ENCODE data around the gene C1QTNF6. TPM values are rescaled to one million over a fixed set of nuclear protein-coding genes. Genes with fewer than 3 reads are reported as not detected.

C1QTNF6 gene
- polyA plus RNA-seq, 1 donor (not counting 4 experiments of a cell fraction or from before 2014, with no cell fraction given), result 17.1 TPM

- no peaks in the 10 kb centered on the region for H3K79me2 ChIP-seq (ENCODE audit: control insufficient read depth, insufficient read depth, low read length)
- H3K9me1 ChIP-seq (ENCODE audit: control insufficient read depth, extremely low read depth, insufficient read depth, low read length), result no peaks in the 10 kb centered on the region
- H3K4me3 ChIP-seq (ENCODE audit: control insufficient read depth in 2 of 3, extremely low read depth in 1 of 3, insufficient read depth in 2 of 3, low read depth in 1 of 3, low read length in 3 of 3), result no peak overlapping the region
- H3K9ac ChIP-seq (ENCODE audit: control insufficient read depth, extremely low read depth, insufficient read depth, low read length), result no peak overlapping the region
- FAIRE-seq (peak; percentile 29), DNase-seq (ENCODE audit: low read depth, low spot score) (no peak)
- no peak overlapping the region for H2AFZ ChIP-seq (ENCODE audit: control insufficient read depth, low read length)
- TF ChIP-seq, protein P1, sequence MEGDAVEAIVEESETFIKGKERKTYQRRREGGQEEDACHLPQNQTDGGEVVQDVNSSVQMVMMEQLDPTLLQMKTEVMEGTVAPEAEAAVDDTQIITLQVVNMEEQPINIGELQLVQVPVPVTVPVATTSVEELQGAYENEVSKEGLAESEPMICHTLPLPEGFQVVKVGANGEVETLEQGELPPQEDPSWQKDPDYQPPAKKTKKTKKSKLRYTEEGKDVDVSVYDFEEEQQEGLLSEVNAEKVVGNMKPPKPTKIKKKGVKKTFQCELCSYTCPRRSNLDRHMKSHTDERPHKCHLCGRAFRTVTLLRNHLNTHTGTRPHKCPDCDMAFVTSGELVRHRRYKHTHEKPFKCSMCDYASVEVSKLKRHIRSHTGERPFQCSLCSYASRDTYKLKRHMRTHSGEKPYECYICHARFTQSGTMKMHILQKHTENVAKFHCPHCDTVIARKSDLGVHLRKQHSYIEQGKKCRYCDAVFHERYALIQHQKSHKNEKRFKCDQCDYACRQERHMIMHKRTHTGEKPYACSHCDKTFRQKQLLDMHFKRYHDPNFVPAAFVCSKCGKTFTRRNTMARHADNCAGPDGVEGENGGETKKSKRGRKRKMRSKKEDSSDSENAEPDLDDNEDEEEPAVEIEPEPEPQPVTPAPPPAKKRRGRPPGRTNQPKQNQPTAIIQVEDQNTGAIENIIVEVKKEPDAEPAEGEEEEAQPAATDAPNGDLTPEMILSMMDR (optimal IDR thresholded peaks at IDR 0.05 in 1 of 3, IDR thresholded peaks at IDR 0.05 in 1 of 3, conservative IDR thresholded peaks at IDR 0.05 in 1 of 3; ENCODE audit: extremely low read depth in 1 of 3, insufficient read depth in 2 of 3, low read length in 3 of 3), result no peak
- TF ChIP-seq EZH2 (IDR thresholded peaks at IDR 0.05; ENCODE audit: low read length), result no peak
- H3K4me2 ChIP-seq (ENCODE audit: control insufficient read depth, extremely low read depth, insufficient read depth, low read depth, low read length), result no peak overlapping the region
- peaks cover 7% of the 10 kb centered on the region for H3K4me1 ChIP-seq (ENCODE audit: control insufficient read depth, extremely low read depth, insufficient read depth, low read length)
- H3K9me3 ChIP-seq (ENCODE audit: control insufficient read depth, low read depth, low read length), result no peaks in the 10 kb centered on the region
- H3K27me3 ChIP-seq (ENCODE audit: control insufficient read depth, extremely low read depth, insufficient read depth, low read length), result no peaks in the 10 kb centered on the region
- no peak overlapping the region for H3K27ac ChIP-seq (ENCODE audit: control insufficient read depth, insufficient read depth, low read length)
- no peaks in the 10 kb centered on the region for H4K20me1 ChIP-seq (ENCODE audit: control insufficient read depth, extremely low read depth, insufficient read depth, low read length)
- dilution Hi-C loops (cut with MboI; ENCODE audit: extremely low pct_ligation_motif_present, low sequenced_read_pairs), result no loop called here
- H3K36me3 ChIP-seq (ENCODE audit: control insufficient read depth in 2 of 2, extremely low read depth in 1 of 2, insufficient read depth in 2 of 2, low read length in 2 of 2), result no peaks in the 10 kb centered on the region
Observed at GRCh38 chr22:37133304-37134018, 54.6 kb downstream of the C1QTNF6 start.

- no peak for FAIRE-seq
- Histone ChIP-seq H3K27me3 (ENCODE audit: control insufficient read depth, extremely low read depth, insufficient read depth, low read length) (no peaks in the 10 kb centered on the region), H3K9ac (ENCODE audit: control insufficient read depth, extremely low read depth, insufficient read depth, low read length) (no peak overlapping the region)
Observed at GRCh38 chr22:37132773-37133172, 55.3 kb downstream of the C1QTNF6 start.

More at GRCh38 chr22:37132773-37133172, 55.3 kb downstream of the C1QTNF6 start:
- dilution Hi-C loops (cut with MboI; ENCODE audit: extremely low pct_ligation_motif_present, low sequenced_read_pairs), result no loop called here
- H3K27ac ChIP-seq (ENCODE audit: control insufficient read depth, insufficient read depth, low read length), result no peak overlapping the region
- H2AFZ ChIP-seq (ENCODE audit: control insufficient read depth, low read length), result no peak overlapping the region
- no peaks in the 10 kb centered on the region for H3K79me2 ChIP-seq (ENCODE audit: control insufficient read depth, insufficient read depth, low read length)
- H3K9me1 ChIP-seq (ENCODE audit: control insufficient read depth, extremely low read depth, insufficient read depth, low read length), result no peaks in the 10 kb centered on the region
- H3K9me3 ChIP-seq (ENCODE audit: control insufficient read depth, low read depth, low read length), result no peaks in the 10 kb centered on the region
- no peak for TF ChIP-seq EZH2 (IDR thresholded peaks at IDR 0.05; ENCODE audit: low read length)
- TF ChIP-seq, protein P1 (optimal IDR thresholded peaks at IDR 0.05 in 1 of 3, IDR thresholded peaks at IDR 0.05 in 1 of 3, conservative IDR thresholded peaks at IDR 0.05 in 1 of 3; ENCODE audit: extremely low read depth in 1 of 3, insufficient read depth in 2 of 3, low read length in 3 of 3), result no peak
- H3K4me3 ChIP-seq (ENCODE audit: control insufficient read depth in 2 of 3, extremely low read depth in 1 of 3, insufficient read depth in 2 of 3, low read depth in 1 of 3, low read length in 3 of 3), result no peak overlapping the region
- no peaks in the 10 kb centered on the region for H4K20me1 ChIP-seq (ENCODE audit: control insufficient read depth, extremely low read depth, insufficient read depth, low read length)
- H3K36me3 ChIP-seq (ENCODE audit: control insufficient read depth in 2 of 2, extremely low read depth in 1 of 2, insufficient read depth in 2 of 2, low read length in 2 of 2), result no peaks in the 10 kb centered on the region
- H3K4me1 ChIP-seq (ENCODE audit: control insufficient read depth, extremely low read depth, insufficient read depth, low read length), result peaks cover 5% of the 10 kb centered on the region
- H3K4me2 ChIP-seq (ENCODE audit: control insufficient read depth, extremely low read depth, insufficient read depth, low read depth, low read length), result no peak overlapping the region
- no peak for DNase-seq (ENCODE audit: low read depth, low spot score)

Small RNA genes within 50 kb of the gene (small RNA-seq; reads per million reads assigned to genes)
- gene Z82188.1 (ENCODE audit: insufficient read length in 3 of 3, low read depth in 3 of 3, low replicate concordance in 1 of 3), result 0 reads per million in 3 experiments

Other genes starting within 250 kb of the C1QTNF6 start
- gene TST, start 168.8 kb downstream of the C1QTNF6 start, polyA plus RNA-seq, result 18.8 to 38.9 TPM (median 19.9 TPM) in 3 replicates
- 23.5 to 37.9 TPM (median 27.8 TPM) in 3 replicates for gene MPST, start 168.5 kb downstream of the C1QTNF6 start, polyA plus RNA-seq
- gene KCTD17, start 136.5 kb downstream of the C1QTNF6 start, polyA plus RNA-seq, result 16.3 to 22.6 TPM (median 18.6 TPM) in 3 replicates
- not detected in 3 replicates for gene TMPRSS6, start 78.5 kb downstream of the C1QTNF6 start, polyA plus RNA-seq
- 0.08 to 0.24 TPM (median 0.12 TPM) in 3 replicates for gene IL2RB, start 38.3 kb downstream of the C1QTNF6 start, polyA plus RNA-seq
- gene SSTR3, start 24.2 kb upstream of the C1QTNF6 start, polyA plus RNA-seq, result not detected in 3 replicates
- gene RAC2, start 56.0 kb upstream of the C1QTNF6 start, polyA plus RNA-seq, result 71.9 to 128 TPM (median 78.6 TPM) in 3 replicates
- 0.05 to 0.12 TPM (median 0.06 TPM) in 3 replicates for gene CYTH4, start 94.3 kb upstream of the C1QTNF6 start, polyA plus RNA-seq
- 0.13 to 0.28 TPM (median 0.19 TPM) in 3 replicates for gene ELFN2, start 239.2 kb upstream of the C1QTNF6 start, polyA plus RNA-seq

Data from keratinocyte (primary cell).